Measurements from ENCODE around the gene LAMA2.
A peak's percentile ranks its signal among the peaks of the same experiment; 100 is the strongest.

LAMA2 gene

DNA sequence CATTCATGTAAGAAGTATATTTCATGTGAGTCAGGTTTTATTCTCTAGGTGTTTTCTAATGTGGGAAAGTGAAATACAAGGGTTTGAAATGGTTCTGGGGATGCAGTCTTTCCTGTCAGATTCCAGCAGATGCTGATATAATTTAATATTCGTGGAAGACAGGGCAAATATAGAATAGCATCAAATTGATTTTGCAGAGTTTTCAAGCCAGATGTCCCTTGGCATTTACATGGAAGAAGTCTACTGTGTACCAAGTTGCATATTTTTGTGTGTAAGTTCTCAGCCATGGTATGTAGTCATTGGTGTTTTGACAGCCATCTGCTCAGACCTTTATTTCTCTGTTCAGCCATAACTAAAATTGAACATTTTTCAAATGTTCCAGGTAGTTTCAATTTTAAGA is 143.7 kb downstream of the LAMA2 start:
- Histone ChIP-seq H3K27me3 (replicated peaks) (no peaks in the 10 kb centered on the region), H3K36me3 (replicated peaks) (no peaks in the 10 kb centered on the region), H3K27ac (no peak overlapping the region), H3K4me3 (ENCODE audit: low read depth, low read length) (no peak overlapping the region)
- no peak for TF ChIP-seq CTCF (IDR thresholded peaks at IDR 0.05; ENCODE audit: low read depth, low read length, missing control alignments)
- in situ Hi-C loops (cut with HindIII; ENCODE audit: low pct_ligation_motif_present, low sequenced_read_pairs): no loop called here
- DNase-seq: no peak

DNA sequence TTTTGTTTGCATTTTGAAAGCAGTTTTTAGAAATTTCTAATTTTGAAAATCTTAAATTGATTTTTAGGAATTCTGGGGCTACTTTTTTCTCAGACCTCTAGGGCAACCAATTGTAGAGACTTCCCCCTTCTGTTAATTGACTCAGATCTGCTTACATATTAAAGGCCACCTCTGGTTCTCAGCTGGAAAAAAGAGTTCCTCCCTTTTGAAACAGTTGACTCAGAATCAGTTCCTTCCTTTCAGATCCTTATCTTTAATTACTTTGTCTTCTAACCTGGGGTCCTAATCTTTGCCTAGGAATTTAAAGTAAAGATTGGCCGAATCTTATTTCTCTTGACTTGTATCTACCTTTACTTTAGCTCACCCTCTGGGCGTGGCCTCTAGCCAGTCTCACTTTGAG is 146.8 kb downstream of the LAMA2 start:
- no peak for DNase-seq
- no peak overlapping the region for H3K27ac ChIP-seq
- H3K27me3 ChIP-seq (replicated peaks): no peaks in the 10 kb centered on the region
- H3K36me3 ChIP-seq (replicated peaks): no peaks in the 10 kb centered on the region
- no peak overlapping the region for H3K4me3 ChIP-seq (ENCODE audit: low read depth, low read length)
- in situ Hi-C loops (cut with HindIII; ENCODE audit: low pct_ligation_motif_present, low sequenced_read_pairs): no loop called here
- no peak for TF ChIP-seq CTCF (IDR thresholded peaks at IDR 0.05; ENCODE audit: low read depth, low read length, missing control alignments)

DNA sequence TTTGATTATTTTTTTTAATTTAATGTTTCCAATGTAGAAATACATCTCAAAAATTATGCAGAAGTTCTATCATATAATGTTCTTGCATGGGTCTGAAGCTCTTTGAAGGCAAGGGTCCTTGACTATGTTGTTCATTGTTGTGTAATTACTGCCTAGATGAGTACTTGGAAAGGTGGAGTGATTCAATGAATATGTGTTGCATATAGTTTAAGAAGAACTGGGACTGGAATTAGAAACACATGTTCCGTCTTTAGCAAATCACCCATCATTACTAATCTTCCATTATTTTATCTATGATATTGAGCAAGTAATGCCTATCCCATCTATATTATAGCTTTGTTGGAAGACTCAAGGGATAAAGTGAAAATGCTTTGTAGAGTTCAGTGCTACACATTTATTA is 147.3 kb downstream of the LAMA2 start:
- in situ Hi-C loops (cut with HindIII; ENCODE audit: low pct_ligation_motif_present, low sequenced_read_pairs): no loop called here
- no peak for TF ChIP-seq CTCF (IDR thresholded peaks at IDR 0.05; ENCODE audit: low read depth, low read length, missing control alignments)
- H3K36me3 ChIP-seq (replicated peaks): no peaks in the 10 kb centered on the region
- DNase-seq: no peak
- H3K27me3 ChIP-seq (replicated peaks): no peaks in the 10 kb centered on the region
- no peak overlapping the region for H3K4me3 ChIP-seq (ENCODE audit: low read depth, low read length)
- no peak overlapping the region for H3K27ac ChIP-seq

DNA sequence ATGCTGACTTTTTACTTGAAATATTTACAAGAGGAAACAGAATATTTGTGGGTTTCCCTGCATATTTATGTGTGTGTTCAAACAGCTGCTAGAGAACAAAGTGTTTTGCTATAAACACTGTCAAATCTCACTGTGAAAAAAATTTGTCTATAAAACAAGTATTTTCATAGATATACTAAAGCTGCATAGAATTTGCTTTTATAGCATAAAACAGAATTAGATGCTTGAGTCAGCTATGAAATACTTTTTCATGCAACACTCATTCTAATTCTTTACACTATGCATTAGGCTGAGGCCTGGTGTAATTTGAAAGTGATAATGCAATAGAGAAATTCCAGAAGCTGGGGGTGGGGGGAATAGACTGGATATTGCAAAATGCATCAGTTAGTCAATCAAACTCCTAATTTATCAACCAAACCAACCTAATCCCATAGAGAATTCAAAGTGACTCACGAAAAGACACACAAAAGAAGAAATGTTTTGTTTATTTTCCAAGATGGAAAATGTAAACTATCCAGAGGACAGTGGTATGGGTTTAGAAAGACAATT is 148.2 kb downstream of the LAMA2 start:
- H3K36me3 ChIP-seq (replicated peaks): no peaks in the 10 kb centered on the region
- in situ Hi-C loops (cut with HindIII; ENCODE audit: low pct_ligation_motif_present, low sequenced_read_pairs): no loop called here
- H3K4me3 ChIP-seq (ENCODE audit: low read depth, low read length): no peak overlapping the region
- no peaks in the 10 kb centered on the region for H3K27me3 ChIP-seq (replicated peaks)
- H3K27ac ChIP-seq: no peak overlapping the region
- peak; percentile 40 for DNase-seq
- TF ChIP-seq CTCF (IDR thresholded peaks at IDR 0.05; ENCODE audit: low read depth, low read length, missing control alignments): no peak

DNA sequence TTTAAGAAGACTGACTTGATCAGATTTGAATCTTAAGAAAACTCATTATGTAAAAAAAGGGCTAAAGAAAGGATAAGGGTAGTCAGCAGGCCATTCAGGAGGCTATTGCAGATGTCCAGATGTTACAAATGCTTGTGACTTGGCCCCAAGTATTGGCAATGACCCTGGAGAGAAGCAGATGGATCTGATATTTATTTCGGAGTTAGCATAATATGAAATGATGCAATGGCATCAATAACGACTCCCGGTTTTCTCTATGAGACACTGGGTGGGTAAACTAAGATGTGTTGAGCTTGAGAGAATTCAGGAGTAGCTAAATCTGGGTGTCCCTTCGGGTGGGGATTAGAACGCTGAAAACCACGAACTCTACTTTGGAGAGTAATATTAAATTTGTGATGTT is 149.7 kb downstream of the LAMA2 start:
- in situ Hi-C loops (cut with HindIII; ENCODE audit: low pct_ligation_motif_present, low sequenced_read_pairs): no loop called here
- H3K36me3 ChIP-seq (replicated peaks): no peaks in the 10 kb centered on the region
- H3K4me3 ChIP-seq (ENCODE audit: low read depth, low read length): no peak overlapping the region
- no peak for TF ChIP-seq CTCF (IDR thresholded peaks at IDR 0.05; ENCODE audit: low read depth, low read length, missing control alignments)
- no peaks in the 10 kb centered on the region for H3K27me3 ChIP-seq (replicated peaks)
- DNase-seq: no peak
- no peak overlapping the region for H3K27ac ChIP-seq

DNA sequence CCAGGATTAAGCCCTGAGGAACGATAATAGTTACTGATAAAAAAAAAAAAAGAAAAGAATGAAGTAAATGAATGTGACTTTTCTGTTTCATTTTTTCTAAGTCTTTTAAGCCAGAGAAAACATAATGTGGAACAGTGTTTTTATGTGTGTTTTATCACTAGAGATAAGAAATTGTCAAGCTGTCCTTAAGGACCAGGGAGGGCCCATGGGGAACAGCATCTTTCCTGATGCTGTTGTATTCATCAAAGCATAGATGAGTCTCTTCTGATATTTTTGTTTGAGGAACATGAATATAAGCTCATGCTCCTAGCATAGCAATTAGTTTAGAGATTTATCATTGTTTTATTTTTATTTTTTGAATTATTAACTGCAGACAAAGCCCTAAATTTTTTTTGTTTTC is 150.2 kb downstream of the LAMA2 start:
- no peaks in the 10 kb centered on the region for H3K36me3 ChIP-seq (replicated peaks)
- TF ChIP-seq CTCF (IDR thresholded peaks at IDR 0.05; ENCODE audit: low read depth, low read length, missing control alignments): no peak
- DNase-seq: no peak
- H3K4me3 ChIP-seq (ENCODE audit: low read depth, low read length): no peak overlapping the region
- no peaks in the 10 kb centered on the region for H3K27me3 ChIP-seq (replicated peaks)
- in situ Hi-C loops (cut with HindIII; ENCODE audit: low pct_ligation_motif_present, low sequenced_read_pairs): no loop called here
- H3K27ac ChIP-seq: no peak overlapping the region
